NCI-H1105 treated with DMSO at 0.1 percent for 48 hours (cell line): ENCODE data around the gene CYP4F12.

Experiments used
- DNase-seq: peaks from one replicate; lab custom pipeline; 2025; lab: John Stamatoyannopoulos, UW

The CYP4F12 gene

GRCh38 chr19:15715642-15716041 is 42.8 kb downstream of the CYP4F12 start:
- DNase-seq = no peak

DNA sequence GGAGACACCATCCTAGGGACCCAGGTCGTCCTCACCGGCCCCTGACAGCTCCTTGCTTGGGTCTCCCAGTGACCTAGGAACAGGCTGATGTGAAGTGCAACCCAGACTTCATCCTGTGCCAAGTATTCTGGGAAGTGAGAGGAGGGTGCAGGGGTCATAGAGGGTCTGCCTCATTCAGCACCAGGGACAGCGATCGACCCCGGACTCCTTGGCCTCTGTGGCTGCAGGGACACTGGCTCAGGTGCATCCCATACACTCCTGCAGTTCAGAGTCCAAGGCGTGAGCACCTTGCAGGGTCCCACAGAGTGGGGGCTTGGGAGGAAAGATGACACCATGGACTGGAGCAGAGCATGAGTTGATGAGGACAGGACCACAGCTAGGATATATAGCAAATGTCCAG is 44.9 kb downstream of the CYP4F12 start:
- no peak for DNase-seq

DNA sequence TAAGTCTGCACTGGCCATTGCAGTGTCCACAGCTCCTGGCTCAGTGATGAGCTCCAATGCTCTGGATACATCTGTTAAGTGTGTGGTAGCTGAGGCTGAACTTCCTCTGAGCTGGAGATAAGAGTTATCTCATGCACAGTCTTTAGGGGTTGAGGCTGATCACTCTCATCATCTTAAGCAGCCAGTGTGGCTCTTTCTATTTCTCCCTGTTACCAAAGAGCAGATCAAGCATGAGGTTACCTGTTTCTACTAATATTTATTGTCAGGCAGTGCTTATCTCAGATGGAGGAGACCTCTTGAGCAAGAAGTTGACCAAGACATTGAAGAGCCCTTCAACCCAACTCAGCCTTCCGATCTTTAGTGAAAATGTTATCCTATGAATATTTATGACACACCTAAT is 48.4 kb downstream of the CYP4F12 start:
- DNase-seq = no peak

GRCh38 chr19:15722956-15723355 is 50.1 kb downstream of the CYP4F12 start:
- DNase-seq = no peak

DNA sequence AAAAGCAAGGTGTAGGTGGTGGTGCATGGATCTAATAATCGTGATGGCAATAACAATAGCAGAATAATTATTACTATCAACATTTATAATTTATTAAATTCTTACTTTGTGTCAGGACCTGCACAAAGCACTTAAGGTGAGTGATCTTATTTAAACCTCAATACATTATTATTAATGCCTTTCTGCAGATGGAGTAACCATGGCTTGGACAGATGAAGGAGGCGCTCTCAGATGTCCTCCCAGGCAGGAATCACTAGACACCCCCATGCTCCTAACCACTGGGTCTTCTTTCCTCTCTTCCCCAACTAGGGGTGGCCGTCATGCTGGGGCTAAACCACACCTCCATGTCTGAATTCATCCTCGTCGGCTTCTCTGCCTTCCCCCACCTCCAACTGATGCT is 54.8 kb downstream of the CYP4F12 start, which contains the start of gene OR10H2:
OR10H2 (plus strand) TSS at position 301 of the 400 bp plus-strand sequence; CDS start at position 321, 20 bp downstream.
- DNase-seq = no peak

DNA sequence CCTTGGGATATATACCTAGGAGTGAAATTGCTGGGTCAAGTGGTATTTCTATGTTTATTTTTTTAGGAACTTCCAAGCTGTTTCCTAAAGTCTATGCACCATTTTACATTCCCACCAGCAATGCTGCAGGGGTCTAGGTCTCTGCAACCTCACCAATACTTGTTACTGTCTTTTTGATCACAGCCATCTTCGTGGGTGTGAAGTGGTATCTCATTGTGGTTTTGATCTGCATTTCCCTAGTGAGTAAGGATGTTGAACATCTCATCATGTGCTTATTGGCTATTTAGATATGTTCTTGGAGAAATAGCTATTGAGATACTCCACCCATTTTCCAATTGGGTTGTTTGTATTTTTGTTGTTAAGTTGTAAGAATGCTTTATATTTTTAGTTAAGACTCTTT is 57.7 kb downstream of the CYP4F12 start:
- no peak for DNase-seq

GRCh38 chr19:15732388-15732787 is 59.5 kb downstream of the CYP4F12 start:
- no peak for DNase-seq

DNA sequence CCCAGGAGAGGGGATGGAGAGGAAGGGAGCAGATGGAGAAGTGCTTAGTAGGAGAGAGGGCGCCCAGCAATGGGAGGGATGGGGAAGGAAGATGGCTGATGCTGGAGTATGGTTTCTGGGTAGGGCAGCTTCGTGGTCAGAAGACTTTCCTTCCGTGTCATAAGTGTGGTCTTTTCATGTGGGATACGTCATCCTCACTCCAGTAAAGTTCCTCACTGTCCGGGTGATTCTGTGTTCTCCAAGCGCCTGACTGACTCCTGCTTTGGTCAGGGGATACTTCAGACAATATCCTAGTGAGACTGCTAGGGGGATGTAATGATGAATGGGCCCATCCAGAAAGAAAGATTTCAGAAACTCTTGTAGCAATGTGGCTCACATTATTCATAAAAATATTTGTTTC is 61.0 kb downstream of the CYP4F12 start:
- no peak for DNase-seq

DNA sequence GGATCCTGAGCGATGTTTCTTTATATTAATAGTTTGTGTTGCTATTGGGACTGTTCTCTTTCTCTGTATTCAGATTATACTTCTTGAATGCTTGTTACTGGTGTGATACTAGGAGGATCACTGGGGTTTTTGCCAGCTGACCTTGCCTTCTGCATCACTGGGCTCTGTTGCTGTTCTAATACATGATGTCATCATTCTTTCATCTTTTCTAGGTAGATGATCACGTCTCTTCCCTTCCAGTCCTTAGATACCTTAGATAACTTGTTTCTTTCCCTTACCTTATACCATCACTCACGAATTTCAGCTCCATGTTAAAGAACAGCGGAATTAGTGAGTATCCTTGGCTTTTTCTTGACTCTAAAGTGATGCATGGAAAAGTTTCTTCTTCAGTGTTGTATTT is 64.8 kb downstream of the CYP4F12 start, which contains the start of gene OR10H3:
OR10H3 (plus strand) TSS at position 264 of the 400 bp plus-strand sequence. CDS start 3,408 bp downstream, outside the sequence.
- no peak for DNase-seq

- no peak for DNase-seq
Observed at GRCh38 chr19:15740785-15741184, 67.9 kb downstream of the CYP4F12 start.
